H1 (cell line): Measurements from ENCODE around the gene CEP250. TPM values are rescaled to one million over a fixed set of nuclear protein-coding genes. Genes with fewer than 3 reads are reported as not detected.

Experiments used
- CTCF ChIA-PET: fragments of 300-600 bp; sonication (Branson Sonifier 250); formaldehyde crosslinking; loops from one replicate; lab custom pipeline; 2021; ENCODE audit not compliant: partially characterized antibody; lab: Charles Lee
- POLR2A ChIA-PET: fragments of 300-600 bp; sonication (Branson Sonifier 250); formaldehyde crosslinking; loops from one replicate; lab custom pipeline; 2021; ENCODE audit warnings: inconsistent platforms; ENCODE audit not compliant: partially characterized antibody; lab: Charles Lee
- DNase-seq, 2 experiments: peaks; one replicate each; pipeline versions ENCODE4 v3.0.0 to v3.0.0-alpha.2; 2010 to 2022; ENCODE audit warnings: low spot score in 2 of 2, low read depth in 1 of 2, mixed read lengths in 1 of 2
- FAIRE-seq: peaks from 2 replicates; lab custom pipeline; 2011; peaks lifted over from hg19 to GRCh38; lab: Jason Lieb, UNC
- H2AFZ ChIP-seq: 2 replicates; pipeline ENCODE4 v1.8.1; 2012; ENCODE audit warnings: low read length, inconsistent platforms
- H2AK5ac ChIP-seq: 2 replicates; pipeline ENCODE4 v1.6.1; 2013; ENCODE audit warnings: low read depth, low read length
- H2BK120ac ChIP-seq: replicated peaks from 2 replicates; pipeline ENCODE3; 2013; ENCODE audit warnings: low read depth, low read length, inconsistent platforms
- H2BK12ac ChIP-seq: 2 replicates; pipeline ENCODE4 v1.6.1; 2013; ENCODE audit warnings: low read depth, low read length
- H2BK15ac ChIP-seq: 2 replicates; pipeline ENCODE4 v1.6.1; 2013; ENCODE audit warnings: low read length
- H2BK20ac ChIP-seq: 2 replicates; pipeline ENCODE4 v1.6.1; 2013; ENCODE audit warnings: low read length
- H2BK5ac ChIP-seq: 2 replicates; pipeline ENCODE4 v1.6.1; 2013; ENCODE audit warnings: low read depth, low read length
- H3K14ac ChIP-seq: 2 replicates; pipeline ENCODE4 v1.6.1; 2013; ENCODE audit warnings: inconsistent platforms; ENCODE audit not compliant: insufficient read length
- H3K18ac ChIP-seq: 2 replicates; pipeline ENCODE4 v1.6.1; 2013; ENCODE audit warnings: low read length; ENCODE audit errors: extremely low read depth
- H3K23ac ChIP-seq: 2 replicates; pipeline ENCODE4 v1.6.1; 2013; ENCODE audit warnings: inconsistent platforms; ENCODE audit not compliant: insufficient read length
- H3K23me2 ChIP-seq: 2 replicates; pipeline ENCODE4 v1.6.1; 2013; ENCODE audit warnings: low read depth, low read length
- H3K27ac ChIP-seq: 2 replicates; pipeline ENCODE4 v1.6.1; 2011; ENCODE audit warnings: low read depth, low read length, inconsistent platforms
- H3K27me3 ChIP-seq, 4 experiments: replicated peaks in 1 of 4; 1 replicate in 1 of 4; 2 replicates in 3 of 4; pipeline versions ENCODE4 v1.6.1 to v1.8.1; 2011 to 2013; ENCODE audit warnings: low read length in 3 of 4, mild to moderate bottlenecking in 3 of 4, inconsistent platforms in 2 of 4, mixed read lengths in 2 of 4, moderate library complexity in 1 of 4; ENCODE audit not compliant: control insufficient read depth in 3 of 4, insufficient read depth in 3 of 4; ENCODE audit errors: extremely low read depth in 1 of 4
- H3K36me3 ChIP-seq, 4 experiments: 2 replicates each; pipeline versions ENCODE4 v1.6.1 to v1.8.1; 2011 to 2013; ENCODE audit warnings: mild to moderate bottlenecking in 4 of 4, low read length in 3 of 4, moderate library complexity in 2 of 4, control low read depth in 1 of 4, inconsistent platforms in 1 of 4; ENCODE audit not compliant: insufficient read depth in 4 of 4, control insufficient read depth in 2 of 4
- H3K4ac ChIP-seq: replicated peaks from 2 replicates; pipeline ENCODE3; 2013; ENCODE audit warnings: low read length, low read depth, mixed read lengths, inconsistent platforms; ENCODE audit not compliant: insufficient read length
- H3K4me1 ChIP-seq, 4 experiments: replicated peaks in 1 of 4; 1 replicate in 1 of 4; 2 replicates in 3 of 4; pipeline versions ENCODE4 v1.6.1 to v1.8.1; 2011 to 2013; ENCODE audit warnings: low read length in 3 of 4, inconsistent platforms in 2 of 4, mixed read lengths in 1 of 4; ENCODE audit not compliant: insufficient read depth in 4 of 4, control insufficient read depth in 3 of 4
- H3K4me2 ChIP-seq, 2 experiments: 2 replicates each; pipeline versions ENCODE4 v1.6.1 to v1.8.1; 2011 to 2013; ENCODE audit warnings: low read depth in 2 of 2, low read length in 2 of 2, control low read depth in 1 of 2, inconsistent platforms in 1 of 2, mild to moderate bottlenecking in 1 of 2; ENCODE audit not compliant: insufficient read depth in 1 of 2
- H3K4me3 ChIP-seq, 4 experiments: fragments of 200-600, 300-600 bp in 1 of 4; sonication (generic), shearing (Covaris generic), sonication (Bioruptor Twin) in 1 of 4; 2 replicates each; pipeline versions ENCODE4 v1.5.1 to v1.8.1; 2011 to 2016; ENCODE audit warnings: low read length in 4 of 4, low read depth in 3 of 4, control low read depth in 2 of 4, inconsistent platforms in 2 of 4, mild to moderate bottlenecking in 2 of 4, mixed read lengths in 1 of 4, moderate library complexity in 1 of 4; ENCODE audit not compliant: insufficient read depth in 2 of 4; ENCODE audit errors: extremely low read depth in 1 of 4
- H3K56ac ChIP-seq: replicated peaks from 2 replicates; pipeline ENCODE3; 2013; ENCODE audit warnings: low read depth, mild to moderate bottlenecking, mixed read lengths, low read length, inconsistent platforms; ENCODE audit not compliant: insufficient read length
- H3K79me1 ChIP-seq: 2 replicates; pipeline ENCODE4 v1.6.1; 2013; ENCODE audit warnings: low read depth, low read length, control low read depth
- H3K79me2 ChIP-seq, 2 experiments: 2 replicates each; pipeline versions ENCODE4 v1.6.1 to v1.8.1; 2012 to 2013; ENCODE audit warnings: low read length in 2 of 2, mild to moderate bottlenecking in 2 of 2, inconsistent platforms in 1 of 2; ENCODE audit not compliant: insufficient read depth in 2 of 2, control insufficient read depth in 1 of 2
- H3K9ac ChIP-seq, 4 experiments: replicated peaks in 1 of 4; 1 replicate in 1 of 4; 2 replicates in 3 of 4; pipeline versions ENCODE4 v1.6.1 to v1.8.1; 2011 to 2013; ENCODE audit warnings: low read depth in 3 of 4, low read length in 3 of 4, control low read depth in 2 of 4, mild to moderate bottlenecking in 2 of 4, moderate library complexity in 2 of 4, inconsistent platforms in 1 of 4; ENCODE audit errors: extremely low read depth in 1 of 4
- H3K9me3 ChIP-seq, 2 experiments: 2 replicates each; pipeline versions ENCODE4 v1.6.1 to v1.8.1; 2012 to 2013; ENCODE audit warnings: mild to moderate bottlenecking in 2 of 2, moderate library complexity in 2 of 2, control low read depth in 1 of 2, inconsistent platforms in 1 of 2, low read depth in 1 of 2, low read length in 1 of 2, mixed read lengths in 1 of 2; ENCODE audit not compliant: insufficient read depth in 2 of 2
- H4K20me1 ChIP-seq, 2 experiments: replicated peaks in 1 of 2; 2 replicates each; pipeline versions ENCODE3 to v1.8.1; 2011 to 2013; ENCODE audit warnings: inconsistent platforms in 2 of 2, low read length in 2 of 2, mild to moderate bottlenecking in 1 of 2; ENCODE audit not compliant: insufficient read depth in 2 of 2, control insufficient read depth in 1 of 2
- H4K5ac ChIP-seq: 2 replicates; pipeline ENCODE4 v1.6.1; 2013; ENCODE audit warnings: low read length, low read depth, mixed read lengths, inconsistent platforms; ENCODE audit not compliant: insufficient read length
- H4K8ac ChIP-seq: 2 replicates; pipeline ENCODE4 v1.8.0; 2013; ENCODE audit warnings: mild to moderate bottlenecking, moderate library complexity, low read length, inconsistent platforms; ENCODE audit not compliant: insufficient read depth; ENCODE audit errors: extremely low read depth
- H4K91ac ChIP-seq: replicated peaks from 2 replicates; pipeline ENCODE3; 2013; ENCODE audit warnings: low read length, mixed read lengths, inconsistent platforms; ENCODE audit not compliant: insufficient read length
- CEBPB ChIP-seq: IDR thresholded peaks from 2 replicates; pipeline ENCODE4 v1.6.1; 2012; ENCODE audit warnings: low read depth, low read length
- EGR1 ChIP-seq: IDR thresholded peaks from 2 replicates; pipeline ENCODE4 v1.6.1; 2011; ENCODE audit warnings: low read depth, low read length, borderline replicate concordance
- EP300 ChIP-seq, 2 experiments: IDR thresholded peaks; 1 replicate in 1 of 2; 2 replicates in 1 of 2; pipeline ENCODE4 v1.6.1; 2011 to 2012; ENCODE audit warnings: low read depth in 2 of 2, low read length in 2 of 2, mild to moderate bottlenecking in 2 of 2, borderline replicate concordance in 1 of 2, inconsistent platforms in 1 of 2, moderate library complexity in 1 of 2
- GTF2F1 ChIP-seq: IDR thresholded peaks from 2 replicates; pipeline ENCODE4 v1.6.1; 2012; ENCODE audit warnings: low read depth, low read length, improper control_type of control experiment, borderline replicate concordance
- RNF2 ChIP-seq: fragments of 200-900, 300-1000 bp; sonication (generic); IDR thresholded peaks from 2 replicates; pipeline ENCODE4 v1.7.1; 2016; ENCODE audit warnings: borderline replicate concordance, low read depth, mild to moderate bottlenecking, antibody characterized with exemption, low read length; ENCODE audit not compliant: poor library complexity, severe bottlenecking; ENCODE audit errors: missing control alignments
- SP1 ChIP-seq: IDR thresholded peaks from 2 replicates; pipeline ENCODE4 v1.6.1; 2011; ENCODE audit warnings: low read depth, low read length
- polyA plus RNA-seq, 7 experiments: library from polyadenylated mRNA; depleted of rRNA in 3 of 7; stranded (reverse) in 5 of 7; unstranded in 2 of 7; fragments of >200 nt in 5 of 7; fragments of 200-250 nt in 2 of 7; gene quantifications; 1 replicate in 5 of 7; 2 replicates in 1 of 7; 4 replicates in 1 of 7; pipeline versions ENCODE4 v1.2.1 to v1.2.3, GENCODE V29; 2011 to 2013; ENCODE audit warnings: missing spikeins in 2 of 7, mixed read lengths in 2 of 7
- total RNA-seq: library from RNA; stranded (reverse); fragmentation: NEBNext Ultra II Directional; extraction: Animal tissue kit (Norgen Biotek cat#: 25700); gene quantifications from 2 replicates; pipeline ENCODE4 v1.2.1, GENCODE V29; 2021
- TF ChIP-seq, protein P1 (sequence below): IDR thresholded peaks from 2 replicates; pipeline ENCODE4 v1.6.1; 2011; ENCODE audit warnings: low read depth, mild to moderate bottlenecking, low read length; ENCODE audit not compliant: insufficient read depth

The CEP250 gene
- total and polyA plus RNA-seq, 2 of the 8 experiments (the other 6 are each of a cell fraction or from before 2014, with no cell fraction given), result 2.6 to 33.7 TPM

- Histone ChIP-seq H3K23me2 (peaks cover 4% of the 10 kb centered on the region; the same call in 1 of the 2 replicates), H3K56ac (no peak overlapping the region), H2AK5ac (no peak overlapping the region), H4K5ac (no peak overlapping the region), H3K27ac (no peak overlapping the region), H2BK5ac (no peak overlapping the region), H3K9ac (no peak overlapping the region), H3K4me3 (no peak overlapping the region), H2BK20ac (no peak overlapping the region), H4K8ac (no peak overlapping the region), H3K14ac (no peak overlapping the region), H2AFZ (no peak overlapping the region), H3K27me3 (no peaks in the 10 kb centered on the region), H2BK15ac (no peak overlapping the region), H4K91ac (no peak overlapping the region), H3K9me3 (no peaks in the 10 kb centered on the region), H3K36me3 (peaks cover 3 to 27% (median 18%) of the 10 kb centered on the region in 4 experiments; a peak in 5 of 8 replicates), H3K4me1 (peaks cover 2 to 6% (median 4%) of the 10 kb centered on the region in 4 experiments; a peak in 2 of 7 replicates), H3K79me1 (no peaks in the 10 kb centered on the region), H3K79me2 (peaks cover 0 to 17% of the 10 kb centered on the region in 2 experiments; a peak in 2 of 4 replicates), H4K20me1 (peaks cover 0 to 1% of the 10 kb centered on the region in 2 experiments), H3K18ac (no peak overlapping the region), H3K23ac (no peak overlapping the region), H3K4ac (no peak overlapping the region), H2BK120ac (no peak overlapping the region), H3K4me2 (no peak overlapping the region), H2BK12ac (no peak overlapping the region)
- POLR2A ChIA-PET, result interaction anchor here (4.9 kb wide), 1 partner anchor 8 kb away, joined by 26 read pairs; no protein-coding TSS in a partner anchor
- DNase-seq (no peak), FAIRE-seq (no peak)
- CTCF ChIA-PET, result interaction anchor here (2.6 kb wide), 1 partner anchor 7 kb away, joined by 9 read pairs; no protein-coding TSS in a partner anchor
- TF ChIP-seq SP1, result no peak
- no peak for TF ChIP-seq GTF2F1
- TF ChIP-seq EGR1, result no peak
- no peak for TF ChIP-seq CEBPB
- TF ChIP-seq EP300 (IDR thresholded peaks at IDR 0.05; ENCODE audit: borderline replicate concordance in 1 of 2, low read depth in 2 of 2, low read length in 2 of 2), result no peak
- TF ChIP-seq, protein P1, sequence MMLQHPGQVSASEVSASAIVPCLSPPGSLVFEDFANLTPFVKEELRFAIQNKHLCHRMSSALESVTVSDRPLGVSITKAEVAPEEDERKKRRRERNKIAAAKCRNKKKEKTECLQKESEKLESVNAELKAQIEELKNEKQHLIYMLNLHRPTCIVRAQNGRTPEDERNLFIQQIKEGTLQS, result no peak
- no peak for TF ChIP-seq RNF2
Observed at GRCh38 chr20:35458388-35458787, 3.0 kb downstream of the CEP250 start.
